Spinal cord (tissue), 10 donors: ENCODE results near the gene MMP28. TPM values are rescaled to one million over a fixed set of nuclear protein-coding genes. Genes with fewer than 3 reads are reported as not detected.
A peak's percentile ranks its signal among the peaks of the same experiment; 100 is the strongest.

ENCODE experiments used
- DNase-seq, 6 donors: peaks; one replicate each; pipeline versions ENCODE4 v3.0.0 to v3.0.0-alpha.2; 2013 to 2015; ENCODE audit warnings: low spot score in 6 of 6, low read depth in 4 of 6
- H3K27ac ChIP-seq: one replicate; pipeline ENCODE4 v1.5.1; 2013; ENCODE audit warnings: low read depth, low read length, control low read depth
- H3K27me3 ChIP-seq: one replicate; pipeline ENCODE4 v1.6.1; 2013; ENCODE audit warnings: low read length; ENCODE audit not compliant: control insufficient read depth, insufficient read depth
- H3K36me3 ChIP-seq: one replicate; pipeline ENCODE4 v1.6.1; 2013; ENCODE audit warnings: low read length; ENCODE audit not compliant: control insufficient read depth, insufficient read depth
- H3K4me1 ChIP-seq: one replicate; pipeline ENCODE4 v1.6.1; 2013; ENCODE audit warnings: low read length; ENCODE audit not compliant: control insufficient read depth, insufficient read depth
- H3K4me3 ChIP-seq: one replicate; pipeline ENCODE4 v1.5.1; 2013; ENCODE audit warnings: low read depth, low read length, control low read depth
- H3K9me3 ChIP-seq: one replicate; pipeline ENCODE4 v1.6.1; 2013; ENCODE audit warnings: low read length; ENCODE audit not compliant: control insufficient read depth, insufficient read depth
- WGBS: methylation state at CpG from one replicate; pipeline ENCODE4 v1.1.5; 2013; ENCODE audit warnings: missing lambda C conversion rate; ENCODE audit not compliant: insufficient coverage; 5-methylcytosine and 5-hydroxymethylcytosine counted together
- polyA plus RNA-seq, 2 donors: library from polyadenylated mRNA; unstranded; fragments of 120-200 nt; gene quantifications; one replicate each; pipeline ENCODE4 v1.2.1, GENCODE V29; 2013; ENCODE audit not compliant: insufficient read length in 2 of 2
- total RNA-seq, 2 donors: library from RNA; depleted of rRNA in 1 of 2; stranded (reverse); fragments of 120-200 nt in 1 of 2; fragments of >200 nt in 1 of 2; gene quantifications; one replicate each; pipeline versions ENCODE4 v1.2.3 to v1.2.4, GENCODE V29; 2013 to 2014
- donor health status: healthy.

Gene MMP28
- total and polyA plus RNA-seq, 4 donors = 12.8 to 39.8 (median 26.7) TPM

GRCh38 chr17:35788477-35789368 is 6.7 kb downstream of the MMP28 start:
- H3K4me3 ChIP-seq = no peak overlapping the region
- 39% methylated on average over 2 of the region's 2 CpGs for WGBS
- H3K9me3 ChIP-seq = no peaks in the 10 kb centered on the region
- peak overlapping the region; percentile 87 for H3K27ac ChIP-seq
- DNase-seq = peak in 2 of 6 donors; percentile 72 to 80
- no peaks in the 10 kb centered on the region for H3K36me3 ChIP-seq
- peaks cover 11% of the 10 kb centered on the region for H3K27me3 ChIP-seq
- peaks cover 18% of the 10 kb centered on the region for H3K4me1 ChIP-seq

GRCh38 chr17:35786941-35787432 is 8.5 kb downstream of the MMP28 start:
- Histone ChIP-seq H3K4me1 (peaks cover 16% of the 10 kb centered on the region), H3K27ac (peak overlapping the region; percentile 17), H3K27me3 (peaks cover under 1% of the 10 kb centered on the region), H3K36me3 (no peaks in the 10 kb centered on the region), H3K9me3 (no peaks in the 10 kb centered on the region), H3K4me3 (no peak overlapping the region)
- 23% methylated on average over 3 of the region's 3 CpGs for WGBS
- no peak for DNase-seq

- no peaks in the 10 kb centered on the region for H3K9me3 ChIP-seq
- no peak overlapping the region for H3K4me3 ChIP-seq
- H3K36me3 ChIP-seq = no peaks in the 10 kb centered on the region
- H3K4me1 ChIP-seq = peaks cover 16% of the 10 kb centered on the region
- 100% methylated on average over 1 of the region's 2 CpGs for WGBS
- no peak for DNase-seq
- H3K27me3 ChIP-seq = no peaks in the 10 kb centered on the region
- H3K27ac ChIP-seq = no peak overlapping the region
Measured at GRCh38 chr17:35784895-35785294, 10.5 kb downstream of the MMP28 start.

- no peaks in the 10 kb centered on the region for H3K27me3 ChIP-seq
- no peak overlapping the region for H3K27ac ChIP-seq
- peak in 1 of 6 donors; percentile 72 for DNase-seq
- peaks cover 5% of the 10 kb centered on the region for H3K36me3 ChIP-seq
- no peaks in the 10 kb centered on the region for H3K9me3 ChIP-seq
- peaks cover 9% of the 10 kb centered on the region for H3K4me1 ChIP-seq
- H3K4me3 ChIP-seq = no peak overlapping the region
- 62% methylated on average over 3 of the region's 3 CpGs for WGBS
Measured at GRCh38 chr17:35780950-35781349, 14.5 kb downstream of the MMP28 start.

GRCh38 chr17:35778641-35779196 is 16.7 kb downstream of the MMP28 start:
- no peak for DNase-seq
- Histone ChIP-seq H3K4me1 (peaks cover 29% of the 10 kb centered on the region), H3K27me3 (no peaks in the 10 kb centered on the region), H3K36me3 (peaks cover 5% of the 10 kb centered on the region), H3K4me3 (no peak overlapping the region), H3K9me3 (no peaks in the 10 kb centered on the region), H3K27ac (no peak overlapping the region)
- WGBS = 90% methylated on average over 15 of the region's 16 CpGs

GRCh38 chr17:35775583-35775982 is 19.9 kb downstream of the MMP28 start:
- 40% methylated on average over 2 of the region's 6 CpGs for WGBS
- no peak for DNase-seq
- no peaks in the 10 kb centered on the region for H3K9me3 ChIP-seq
- H3K4me3 ChIP-seq = no peak overlapping the region
- peaks cover 39% of the 10 kb centered on the region for H3K4me1 ChIP-seq
- H3K36me3 ChIP-seq = peaks cover 10% of the 10 kb centered on the region
- H3K27me3 ChIP-seq = no peaks in the 10 kb centered on the region
- peak overlapping the region; percentile 85 for H3K27ac ChIP-seq

- Histone ChIP-seq H3K9me3 (no peaks in the 10 kb centered on the region), H3K4me1 (peaks cover 39% of the 10 kb centered on the region), H3K27ac (peak overlapping the region; percentile 85), H3K4me3 (no peak overlapping the region), H3K27me3 (no peaks in the 10 kb centered on the region), H3K36me3 (peaks cover 10% of the 10 kb centered on the region)
- 23% methylated on average over 5 of the region's 5 CpGs for WGBS
- DNase-seq = peak in 2 of 6 donors; percentile 70 to 80
Measured at GRCh38 chr17:35775039-35775438, 20.4 kb downstream of the MMP28 start.

- peak in 4 of 6 donors; percentile 54 to 91 (median 80) for DNase-seq
Measured at GRCh38 chr17:35774499-35774898, 20.9 kb downstream of the MMP28 start.

GRCh38 chr17:35773679-35774425 is 21.6 kb downstream of the MMP28 start:
- Histone ChIP-seq H3K4me1 (peaks cover 39% of the 10 kb centered on the region), H3K4me3 (no peak overlapping the region), H3K9me3 (no peaks in the 10 kb centered on the region), H3K36me3 (peaks cover 8% of the 10 kb centered on the region), H3K27me3 (no peaks in the 10 kb centered on the region), H3K27ac (peak overlapping the region; percentile 85)
- peak in 1 of 6 donors; percentile 34 for DNase-seq
- WGBS = 33% methylated on average over 7 of the region's 10 CpGs

More at GRCh38 chr17:35774499-35774898, 20.9 kb downstream of the MMP28 start:
- 20% methylated on average over 1 of the region's 5 CpGs for WGBS
- H3K9me3 ChIP-seq = no peaks in the 10 kb centered on the region
- peak overlapping the region; percentile 85 for H3K27ac ChIP-seq
- peaks cover 39% of the 10 kb centered on the region for H3K4me1 ChIP-seq
- H3K4me3 ChIP-seq = no peak overlapping the region
- no peaks in the 10 kb centered on the region for H3K27me3 ChIP-seq
- peaks cover 10% of the 10 kb centered on the region for H3K36me3 ChIP-seq
